DOHH2 (cell line): Measurements from ENCODE around the gene SRI.

Experiments used
- EZH2phosphoT487 ChIP-seq: fragments of 200-600 bp; sonication (generic); IDR thresholded peaks from 2 replicates; pipeline ENCODE4 v1.6.1; 2017; ENCODE audit warnings: borderline replicate concordance, mild to moderate bottlenecking, antibody characterized with exemption, low read length, moderate library complexity, mixed read lengths
- TF ChIP-seq, protein P1 (sequence below): fragments of 200-600 bp; sonication (generic); IDR thresholded peaks from one replicate; pipeline ENCODE4 v1.5.1; 2014; ENCODE audit warnings: antibody characterized with exemption, mild to moderate bottlenecking, low read depth, low read length; ENCODE audit not compliant: poor library complexity, severe bottlenecking

DNA sequence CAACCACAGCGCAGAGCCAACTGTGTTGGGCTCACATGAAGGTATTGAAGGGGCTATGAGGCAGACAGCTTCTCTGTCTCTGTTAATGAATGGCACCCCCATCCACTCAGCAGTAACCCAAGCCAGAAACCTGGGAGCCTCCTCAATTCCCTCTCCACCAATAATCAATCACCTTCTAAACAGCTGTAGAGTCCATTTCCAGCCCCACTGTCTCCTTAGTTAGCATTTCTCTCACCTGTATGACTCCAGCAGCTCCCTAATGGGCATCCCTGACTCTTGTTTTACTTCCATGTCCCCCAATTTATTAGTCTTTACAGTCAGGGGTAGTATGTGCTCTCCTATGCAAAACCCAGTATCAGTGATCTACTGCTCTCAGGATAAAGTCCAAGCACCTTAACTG, 6.9 kb downstream of the SRI start:
- TF ChIP-seq, protein P1, sequence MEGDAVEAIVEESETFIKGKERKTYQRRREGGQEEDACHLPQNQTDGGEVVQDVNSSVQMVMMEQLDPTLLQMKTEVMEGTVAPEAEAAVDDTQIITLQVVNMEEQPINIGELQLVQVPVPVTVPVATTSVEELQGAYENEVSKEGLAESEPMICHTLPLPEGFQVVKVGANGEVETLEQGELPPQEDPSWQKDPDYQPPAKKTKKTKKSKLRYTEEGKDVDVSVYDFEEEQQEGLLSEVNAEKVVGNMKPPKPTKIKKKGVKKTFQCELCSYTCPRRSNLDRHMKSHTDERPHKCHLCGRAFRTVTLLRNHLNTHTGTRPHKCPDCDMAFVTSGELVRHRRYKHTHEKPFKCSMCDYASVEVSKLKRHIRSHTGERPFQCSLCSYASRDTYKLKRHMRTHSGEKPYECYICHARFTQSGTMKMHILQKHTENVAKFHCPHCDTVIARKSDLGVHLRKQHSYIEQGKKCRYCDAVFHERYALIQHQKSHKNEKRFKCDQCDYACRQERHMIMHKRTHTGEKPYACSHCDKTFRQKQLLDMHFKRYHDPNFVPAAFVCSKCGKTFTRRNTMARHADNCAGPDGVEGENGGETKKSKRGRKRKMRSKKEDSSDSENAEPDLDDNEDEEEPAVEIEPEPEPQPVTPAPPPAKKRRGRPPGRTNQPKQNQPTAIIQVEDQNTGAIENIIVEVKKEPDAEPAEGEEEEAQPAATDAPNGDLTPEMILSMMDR: no peak
- TF ChIP-seq EZH2phosphoT487: no peak
